Measurements from ENCODE around the gene KRT32.

The KRT32 gene

GRCh38 chr17:41466988-41467387 is at the start of gene KRT32:
TSS of gene KRT32 (minus strand) at chr17:41467386. CDS start at chr17:41467325, 61 bp downstream.
- no peak for DNase-seq

DNA sequence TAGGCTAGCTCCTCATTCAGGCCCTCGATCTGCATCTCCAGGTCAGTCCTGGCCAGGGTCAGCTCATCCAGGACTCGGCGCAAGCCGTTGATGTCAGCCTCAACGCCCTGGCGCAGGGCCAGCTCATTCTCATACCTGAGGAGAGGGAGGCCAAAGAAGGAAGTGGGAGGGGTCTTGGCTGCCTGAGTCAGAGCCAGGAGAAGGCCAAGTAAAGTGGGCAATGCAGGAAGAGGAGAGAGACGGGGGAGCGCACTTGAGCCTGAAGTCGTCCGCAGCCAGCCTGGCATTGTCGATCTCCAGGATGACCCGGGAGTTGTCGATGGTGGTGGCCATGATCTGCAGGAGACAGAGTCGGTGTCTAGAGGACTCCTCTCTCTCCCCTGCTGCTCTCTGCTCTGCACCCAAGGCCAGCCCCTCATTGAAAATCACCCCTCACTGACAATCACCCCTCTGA is 49.7 kb upstream of the KRT32 start:
- DNase-seq, result no peak

DNA sequence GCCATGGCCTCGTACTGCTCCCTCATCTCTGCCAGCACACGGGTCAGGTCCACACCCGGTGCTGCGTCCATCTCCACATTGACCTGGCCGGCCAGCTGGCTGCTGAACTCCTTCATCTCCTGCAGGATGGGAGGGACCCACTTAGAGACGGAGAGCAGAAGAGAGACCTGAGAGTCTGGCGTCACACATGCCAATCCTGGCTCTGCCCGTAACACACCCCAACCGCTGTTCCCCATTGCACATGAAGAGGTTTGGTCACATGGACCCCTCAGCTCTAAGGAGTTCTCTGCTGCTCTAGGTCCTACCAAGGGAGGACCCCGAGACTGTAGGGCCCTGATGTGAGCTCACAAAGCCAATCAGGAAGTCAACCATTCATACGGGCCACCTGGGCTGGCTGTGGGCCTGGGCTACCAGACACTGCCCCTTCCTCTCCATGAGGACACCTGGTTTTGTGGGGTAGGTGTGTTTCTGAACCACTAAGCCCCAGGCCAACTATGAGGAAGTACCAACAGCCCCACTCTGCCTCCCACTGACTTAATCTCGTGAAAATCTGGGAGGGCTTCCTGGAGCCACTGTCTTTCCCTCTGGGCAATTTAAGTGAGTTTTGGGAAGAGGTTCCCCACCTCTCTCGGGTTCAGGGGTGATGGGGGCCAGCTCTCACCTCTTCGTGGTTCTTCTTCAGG is 49.1 kb upstream of the KRT32 start:
- no peak for DNase-seq

GRCh38 chr17:41513168-41513547 is 46.0 kb upstream of the KRT32 start:
- no peak for DNase-seq

DNA sequence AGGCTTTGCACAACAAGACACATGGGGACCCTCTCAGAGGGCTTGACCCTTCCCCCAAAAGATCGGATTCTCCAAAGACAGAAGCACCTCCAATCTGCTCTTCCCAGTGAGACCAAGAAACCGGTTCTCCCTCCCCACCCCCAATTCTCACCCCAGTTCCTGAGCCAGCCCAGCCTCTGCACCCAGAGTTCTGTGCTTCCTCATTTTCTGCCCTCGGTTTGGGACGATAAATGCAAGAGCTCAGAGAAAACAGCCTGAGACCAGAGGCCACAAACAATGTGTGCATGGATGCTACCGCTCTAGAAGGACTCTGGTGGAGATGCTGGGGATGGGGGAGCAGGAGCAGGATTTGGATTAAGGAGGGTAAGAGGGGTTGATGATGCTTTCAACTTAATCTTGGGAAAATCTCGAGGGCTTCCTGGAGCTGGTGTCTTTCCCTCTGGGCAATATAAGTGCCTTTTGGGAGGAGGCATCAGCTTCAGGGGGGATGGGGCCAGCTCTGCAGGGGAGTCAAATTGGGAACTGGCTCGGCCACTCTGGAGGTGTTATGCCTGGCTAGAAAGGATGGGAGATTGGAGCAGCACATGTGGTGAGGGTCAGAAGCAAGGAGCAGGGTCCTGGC is 45.5 kb upstream of the KRT32 start:
- DNase-seq, result no peak

DNA sequence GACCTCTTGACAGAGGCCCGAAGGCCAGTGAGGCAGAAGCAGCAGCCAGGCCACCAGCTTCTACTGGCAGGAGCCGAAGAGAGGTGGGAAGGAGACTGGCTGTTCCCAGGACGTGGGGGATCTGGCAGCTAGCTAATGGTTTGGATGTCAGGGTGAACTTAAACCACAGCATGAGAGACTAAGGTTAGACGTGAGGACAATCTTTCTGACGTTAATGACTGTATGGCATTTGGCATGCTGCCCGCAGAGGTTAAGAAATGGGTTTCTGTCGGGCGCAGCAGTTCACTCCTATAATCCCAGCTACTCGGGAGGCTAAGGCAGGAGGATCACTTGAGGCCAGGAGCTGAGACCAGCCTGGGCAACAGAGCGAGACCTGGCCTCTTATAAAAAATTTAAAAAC is 44.5 kb upstream of the KRT32 start:
- no peak for DNase-seq

DNA sequence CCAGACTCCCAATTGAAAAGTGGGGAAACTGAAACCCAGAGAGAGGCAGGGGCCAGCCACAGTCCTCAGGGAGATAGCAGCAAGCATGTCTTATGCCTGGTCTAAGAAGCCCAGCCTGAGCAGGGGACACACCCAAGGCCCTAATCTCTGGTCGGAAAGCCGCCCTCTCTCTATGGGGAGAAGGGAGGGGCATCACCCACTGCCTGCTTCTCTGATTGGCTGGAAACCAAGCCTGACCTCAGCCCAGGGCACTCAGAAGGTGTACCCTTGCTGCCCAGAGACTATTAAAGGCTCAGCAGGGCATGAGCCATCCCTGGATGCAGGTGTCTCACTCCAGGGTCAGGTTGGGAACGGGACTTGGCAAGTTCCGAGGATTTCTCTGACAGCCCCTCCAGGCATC is 43.9 kb upstream of the KRT32 start:
- no peak for DNase-seq

DNA sequence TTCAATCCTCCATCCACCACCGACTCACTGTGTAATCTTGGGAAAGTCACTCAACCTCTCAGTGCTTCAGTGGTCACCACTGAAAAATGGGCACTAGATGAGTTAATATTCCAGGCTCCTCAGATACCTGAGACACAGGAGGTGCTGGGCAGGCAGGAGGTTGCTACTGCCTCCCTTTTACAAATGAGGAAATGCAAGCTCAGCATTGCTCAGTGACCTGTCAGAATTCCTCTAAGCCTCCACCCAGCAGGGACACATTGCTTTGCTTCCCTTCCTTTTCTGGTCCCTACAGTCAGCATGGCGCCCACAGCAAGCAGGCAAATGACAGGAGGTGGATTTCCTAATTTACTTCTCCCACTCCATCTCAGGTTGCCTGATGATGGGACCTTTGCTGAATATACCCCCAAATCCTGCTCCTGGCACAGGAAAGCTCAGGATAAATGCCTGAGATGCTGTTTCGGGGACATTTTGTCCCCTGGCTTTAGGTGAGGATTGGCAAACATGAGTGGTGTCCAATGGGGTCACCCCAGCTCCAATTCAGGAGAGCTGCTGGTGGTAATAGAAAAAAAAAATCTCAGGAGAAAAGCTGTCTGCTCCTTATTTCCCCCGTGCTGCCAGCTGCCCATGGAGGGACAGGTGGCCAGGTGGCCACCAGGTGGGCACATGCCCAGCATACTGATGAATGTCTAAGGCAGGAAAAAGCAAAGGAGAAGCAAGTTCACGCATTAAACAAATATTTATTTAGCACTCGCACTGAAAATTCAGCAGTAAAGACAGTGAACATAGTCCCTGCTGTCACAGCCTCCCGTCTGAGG is 43.3 kb upstream of the KRT32 start:
- DNase-seq, result no peak

- DNase-seq, result no peak
These were observed 40.2 kb upstream of the KRT32 start for GRCh38 chr17:41507315-41507880.

GRCh38 chr17:41505809-41506767 is 38.9 kb upstream of the KRT32 start:
- no peak for DNase-seq

- no peak for DNase-seq
These were observed 38.0 kb upstream of the KRT32 start, which contains the start of gene KRT13 for GRCh38 chr17:41505007-41505808. TSS of gene KRT13 (minus strand) at chr17:41505612. CDS start at chr17:41505550, 62 bp downstream.

- DNase-seq, result no peak
These were observed 37.2 kb upstream of the KRT32 start for GRCh38 chr17:41504246-41504977.

DNA sequence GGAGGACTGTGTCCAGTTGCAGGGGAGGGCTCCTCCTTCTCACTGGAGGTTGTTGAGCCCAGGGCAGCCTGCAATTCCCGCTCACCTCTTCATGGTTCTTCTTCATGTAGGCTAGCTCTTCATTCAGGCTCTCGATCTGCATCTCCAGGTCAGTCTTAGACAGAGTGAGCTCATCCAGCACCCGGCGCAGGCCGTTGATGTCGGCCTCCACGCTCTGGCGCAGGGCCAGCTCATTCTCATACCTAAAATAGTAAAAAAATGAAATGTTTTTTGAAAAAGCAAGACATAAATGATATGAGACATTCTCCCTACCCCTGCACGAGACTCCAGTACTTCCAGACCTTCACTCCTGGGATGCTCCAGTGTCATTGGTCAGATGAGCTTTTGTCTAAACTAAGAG is 36.0 kb upstream of the KRT32 start:
- DNase-seq, result no peak

DNA sequence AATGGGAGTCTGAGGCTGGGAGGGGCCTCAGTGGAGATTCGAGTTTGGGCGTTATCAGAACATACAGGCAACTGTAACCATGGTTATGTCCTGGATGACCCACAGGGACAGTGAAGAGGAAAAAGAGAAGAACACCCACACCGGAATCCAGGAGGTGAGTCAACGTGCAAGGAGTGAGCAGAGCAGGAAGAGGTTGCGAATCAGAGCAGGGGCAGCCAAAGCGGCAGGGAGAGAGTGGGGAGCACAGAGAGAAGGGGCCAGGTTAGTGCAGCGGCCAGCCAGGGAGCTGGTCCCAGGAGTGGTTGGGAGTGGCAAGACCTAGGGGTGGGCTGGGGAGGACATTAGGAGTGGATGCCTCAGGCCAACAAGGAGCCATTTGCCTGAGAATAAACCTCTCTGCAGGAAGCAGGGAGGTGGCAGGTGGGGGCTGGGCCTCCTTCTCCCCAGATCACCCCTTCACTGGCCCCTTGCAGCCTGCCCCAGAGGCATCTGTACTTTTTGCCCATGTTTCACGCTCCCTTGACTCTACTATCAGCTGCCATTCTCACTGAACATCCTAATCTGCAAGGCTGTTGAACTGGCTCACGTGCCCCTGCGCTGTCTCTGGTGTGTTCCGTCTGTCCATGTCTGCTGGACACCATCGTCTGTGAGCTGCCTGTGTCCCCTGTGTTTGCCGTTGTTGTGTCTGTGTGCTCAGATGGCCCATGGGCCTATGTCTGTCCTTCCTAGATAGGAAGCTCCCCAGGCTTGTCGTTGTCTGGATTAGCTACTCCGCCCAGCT is 33.1 kb upstream of the KRT32 start:
- peak; percentile 81 for DNase-seq

DNA sequence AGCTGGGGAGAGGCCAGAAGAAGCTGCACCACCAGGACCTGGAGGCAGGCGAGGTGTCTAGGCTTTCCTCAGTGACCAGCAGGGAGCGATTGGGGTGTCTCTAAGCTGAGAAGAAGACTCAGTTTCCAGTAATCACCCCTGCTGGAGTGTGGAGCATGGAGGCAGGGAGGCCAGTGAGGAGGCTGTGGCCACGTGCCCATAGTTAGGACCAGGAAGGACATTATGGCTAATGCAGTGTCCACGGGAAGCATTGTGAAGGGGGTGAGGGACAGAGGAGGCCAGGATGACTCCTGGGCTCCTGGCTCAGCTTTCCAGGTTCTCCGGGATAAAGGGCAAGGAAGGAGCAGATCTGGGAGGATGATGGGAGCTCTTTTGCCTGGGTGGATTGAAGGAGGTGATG is 32.5 kb upstream of the KRT32 start:
- DNase-seq, result no peak

GRCh38 chr17:41498276-41498675 is 31.1 kb upstream of the KRT32 start:
- no peak for DNase-seq

GRCh38 chr17:41496803-41497484 is 29.8 kb upstream of the KRT32 start:
- peak; percentile 86 for DNase-seq

- DNase-seq, result no peak
These were observed 27.3 kb upstream of the KRT32 start for GRCh38 chr17:41494524-41494923.

GRCh38 chr17:41492771-41493170 is 25.6 kb upstream of the KRT32 start:
- no peak for DNase-seq
